NT2/D1 (cell line): ENCODE data around the gene CCDC142.

Experiments
- DNase-seq: peaks from one replicate; pipeline ENCODE4 v3.0.0-alpha.2; 2011; ENCODE audit warnings: low read depth, low spot score
- H3K27me3 ChIP-seq: 2 replicates; pipeline ENCODE4 v1.6.0; 2011; ENCODE audit warnings: mild to moderate bottlenecking; ENCODE audit not compliant: insufficient read length, insufficient read depth
- H3K36me3 ChIP-seq: 2 replicates; pipeline ENCODE4 v1.6.1; 2011; ENCODE audit warnings: mild to moderate bottlenecking, low read length, mixed read lengths; ENCODE audit not compliant: insufficient read depth, insufficient read length
- H3K4me1 ChIP-seq: 2 replicates; pipeline ENCODE4 v1.5.1; 2011; ENCODE audit not compliant: insufficient read depth, insufficient read length
- H3K4me3 ChIP-seq: 2 replicates; pipeline ENCODE4 v1.5.1; 2011; ENCODE audit warnings: low read depth; ENCODE audit not compliant: insufficient read length
- H3K9ac ChIP-seq: 2 replicates; pipeline ENCODE4 v1.6.0; 2011; ENCODE audit warnings: low read depth; ENCODE audit not compliant: insufficient read length
- H3K9me3 ChIP-seq: 2 replicates; pipeline ENCODE4 v1.5.1; 2011; ENCODE audit warnings: mild to moderate bottlenecking, low read length; ENCODE audit not compliant: insufficient read depth
- SUZ12 ChIP-seq: IDR thresholded peaks from 2 replicates; pipeline ENCODE4 v1.6.1; 2011; ENCODE audit not compliant: insufficient read length, insufficient read depth; ENCODE audit errors: extremely low read depth
- YY1 ChIP-seq: IDR thresholded peaks from 2 replicates; pipeline ENCODE4 v1.6.1; 2011; ENCODE audit not compliant: insufficient read length, insufficient read depth
- ZNF274 ChIP-seq: IDR thresholded peaks from 2 replicates; pipeline ENCODE4 v1.6.1; 2011; ENCODE audit warnings: mild to moderate bottlenecking, low read depth, low read length

Gene CCDC142

DNA sequence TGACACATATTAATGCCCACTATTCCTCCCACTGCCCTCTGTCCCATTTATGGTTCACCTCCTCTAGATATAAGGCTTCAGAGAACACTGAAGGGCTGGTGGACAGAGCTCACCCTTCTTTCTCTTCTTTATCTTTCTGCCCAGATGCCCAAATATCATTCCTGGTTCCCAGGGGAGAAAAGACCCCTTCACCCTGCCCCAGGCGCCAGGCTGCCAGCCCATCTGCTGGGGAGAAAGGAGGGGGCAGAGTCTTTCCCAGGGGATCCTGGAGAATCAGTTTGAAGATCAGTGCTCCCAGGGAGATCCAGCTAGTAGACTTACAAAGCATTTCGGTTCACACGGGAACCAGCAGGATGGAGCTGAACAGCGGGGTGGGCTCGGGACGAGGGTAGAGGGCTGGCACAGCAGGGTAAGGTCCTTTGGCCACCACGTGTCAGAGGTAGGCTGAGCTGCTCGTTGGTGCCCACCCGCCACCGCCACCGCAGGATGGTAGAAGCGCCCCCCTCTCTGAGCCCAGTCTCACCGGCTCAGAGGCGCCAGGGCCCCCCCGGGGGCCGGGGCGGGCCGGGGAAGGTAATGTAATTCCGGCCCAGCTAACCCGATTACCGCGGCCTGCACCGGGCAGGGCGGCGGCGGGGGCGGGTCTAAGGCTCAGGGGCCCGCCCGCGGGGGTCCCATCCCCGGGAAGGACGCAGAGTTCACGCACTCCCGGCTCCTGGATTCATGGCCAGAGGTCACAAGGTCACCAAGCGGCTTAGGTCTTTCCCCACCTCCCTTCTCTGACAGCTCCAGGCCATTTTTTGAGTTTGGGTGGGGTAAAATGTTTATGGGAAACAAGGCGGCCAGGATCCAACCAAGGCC is 30.2 kb upstream of the CCDC142 start:
- Histone ChIP-seq H3K4me1 (no peaks in the 10 kb centered on the region), H3K36me3 (no peaks in the 10 kb centered on the region), H3K9ac (peak overlapping the region; percentile 59), H3K9me3 (no peaks in the 10 kb centered on the region), H3K27me3 (peaks cover 66% of the 10 kb centered on the region), H3K4me3 (peak overlapping the region; percentile 39)
- TF ChIP-seq ZNF274 (no peak), YY1 (no peak), SUZ12 (no peak)
- no peak for DNase-seq

DNA sequence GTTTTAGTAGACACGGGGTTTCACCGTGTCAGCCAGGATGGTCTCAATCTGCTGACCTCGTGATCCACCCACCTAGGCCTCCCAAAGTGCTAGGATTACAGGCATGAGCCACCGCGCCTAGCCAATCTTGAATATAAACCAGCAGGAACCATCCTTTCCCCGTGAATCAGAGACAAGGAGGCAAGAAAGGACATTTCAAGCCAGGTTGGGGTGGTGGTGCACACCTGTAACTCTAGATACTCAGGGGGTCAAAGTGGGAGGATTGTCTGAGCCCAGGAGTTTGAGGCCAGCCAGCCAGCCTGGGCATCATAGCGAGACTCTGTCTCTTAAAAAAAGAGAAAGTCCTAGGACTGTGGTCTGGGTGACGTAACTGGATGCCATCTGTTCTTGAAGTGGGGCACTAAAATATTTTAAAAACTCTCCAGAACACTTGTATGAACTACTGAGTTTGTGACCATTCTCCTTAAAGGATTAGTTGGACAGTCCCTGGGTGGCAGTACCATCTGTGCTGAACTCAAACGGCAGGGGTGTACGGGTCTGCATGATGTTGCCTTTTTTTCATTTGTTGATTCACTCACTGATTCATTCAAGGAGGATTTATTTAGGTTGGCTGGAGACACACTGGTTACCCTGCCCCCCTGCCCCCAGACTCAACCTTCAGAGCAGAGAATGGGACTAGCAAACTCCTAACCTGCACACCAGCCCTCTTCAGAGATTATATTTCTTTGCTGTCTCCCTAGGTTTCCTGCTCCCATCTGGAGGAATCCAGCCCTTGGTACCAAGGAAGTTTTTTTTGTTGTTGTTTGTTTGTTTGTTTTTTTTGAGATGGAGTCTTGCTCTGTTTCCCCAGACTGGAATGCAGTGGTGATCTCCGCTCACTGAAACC is 28.5 kb upstream of the CCDC142 start:
- peaks cover 2% of the 10 kb centered on the region for H3K36me3 ChIP-seq
- H3K4me3 ChIP-seq: no peak overlapping the region
- TF ChIP-seq ZNF274 (no peak), YY1 (no peak), SUZ12 (no peak)
- no peak for DNase-seq
- H3K9me3 ChIP-seq: no peaks in the 10 kb centered on the region
- H3K4me1 ChIP-seq: no peaks in the 10 kb centered on the region
- H3K27me3 ChIP-seq: peaks cover 58% of the 10 kb centered on the region
- H3K9ac ChIP-seq: no peak overlapping the region

DNA sequence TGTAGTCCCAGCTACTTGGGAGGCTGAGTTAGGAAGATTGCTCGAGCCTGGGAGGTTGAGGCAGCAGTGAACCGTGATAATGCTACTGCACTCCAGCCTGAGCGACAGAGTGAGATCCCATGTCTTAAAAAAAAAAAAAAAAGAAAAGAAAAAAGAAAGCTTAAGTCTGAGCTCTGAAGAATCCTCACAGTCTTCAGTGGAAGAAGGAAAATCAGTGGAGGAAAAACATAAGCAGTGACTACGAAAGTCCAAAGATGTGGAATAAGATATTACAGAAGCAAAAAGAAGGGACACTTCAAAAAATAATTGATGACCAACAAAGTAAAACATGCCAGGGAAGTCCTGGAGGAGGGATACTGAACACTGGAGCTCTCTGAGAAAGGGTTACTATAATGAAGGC is 27.5 kb upstream of the CCDC142 start:
- TF ChIP-seq YY1 (no peak), SUZ12 (no peak), ZNF274 (no peak)
- DNase-seq: no peak
- Histone ChIP-seq H3K27me3 (peaks cover 47% of the 10 kb centered on the region), H3K4me3 (no peak overlapping the region), H3K9me3 (no peaks in the 10 kb centered on the region), H3K4me1 (peaks cover 7% of the 10 kb centered on the region), H3K9ac (no peak overlapping the region), H3K36me3 (peaks cover 11% of the 10 kb centered on the region)

DNA sequence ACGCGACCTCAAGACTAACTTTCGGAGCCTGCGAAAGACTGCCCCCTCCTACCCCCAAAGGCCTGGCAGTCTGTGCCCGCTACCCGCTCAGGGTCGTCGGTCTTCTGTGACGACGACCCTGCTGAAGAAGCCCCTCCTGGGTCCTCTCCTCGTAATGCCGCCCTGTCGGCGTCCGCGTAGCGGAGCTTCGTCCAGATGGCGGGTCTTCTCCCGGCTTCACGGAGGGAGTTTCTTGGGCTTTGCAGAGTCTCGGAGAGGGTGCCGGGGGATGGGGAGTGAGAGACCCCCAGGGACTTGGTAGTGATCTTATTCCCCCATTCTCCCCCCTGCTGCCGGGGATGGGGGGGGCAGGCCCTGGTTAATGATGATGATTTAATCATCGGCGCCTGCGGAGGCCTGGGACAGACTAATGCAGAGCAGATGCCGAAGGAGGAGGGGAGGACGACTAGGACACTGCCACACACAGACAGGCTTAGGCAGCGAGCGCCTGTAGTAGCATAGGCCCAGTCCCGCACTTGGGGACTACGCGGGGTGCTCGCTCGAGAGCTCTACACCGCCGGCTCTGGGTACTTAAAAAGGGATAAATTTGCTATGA is 25.2 kb upstream of the CCDC142 start:
- peak overlapping the region; percentile 88 for H3K4me3 ChIP-seq
- peak overlapping the region; percentile 99 for H3K9ac ChIP-seq
- H3K27me3 ChIP-seq: peaks cover 38% of the 10 kb centered on the region
- TF ChIP-seq ZNF274: no peak
- no peak for TF ChIP-seq YY1
- TF ChIP-seq SUZ12: no peak
- DNase-seq: no peak
- peaks cover 18% of the 10 kb centered on the region for H3K36me3 ChIP-seq
- H3K4me1 ChIP-seq: peaks cover 7% of the 10 kb centered on the region
- no peaks in the 10 kb centered on the region for H3K9me3 ChIP-seq

DNA sequence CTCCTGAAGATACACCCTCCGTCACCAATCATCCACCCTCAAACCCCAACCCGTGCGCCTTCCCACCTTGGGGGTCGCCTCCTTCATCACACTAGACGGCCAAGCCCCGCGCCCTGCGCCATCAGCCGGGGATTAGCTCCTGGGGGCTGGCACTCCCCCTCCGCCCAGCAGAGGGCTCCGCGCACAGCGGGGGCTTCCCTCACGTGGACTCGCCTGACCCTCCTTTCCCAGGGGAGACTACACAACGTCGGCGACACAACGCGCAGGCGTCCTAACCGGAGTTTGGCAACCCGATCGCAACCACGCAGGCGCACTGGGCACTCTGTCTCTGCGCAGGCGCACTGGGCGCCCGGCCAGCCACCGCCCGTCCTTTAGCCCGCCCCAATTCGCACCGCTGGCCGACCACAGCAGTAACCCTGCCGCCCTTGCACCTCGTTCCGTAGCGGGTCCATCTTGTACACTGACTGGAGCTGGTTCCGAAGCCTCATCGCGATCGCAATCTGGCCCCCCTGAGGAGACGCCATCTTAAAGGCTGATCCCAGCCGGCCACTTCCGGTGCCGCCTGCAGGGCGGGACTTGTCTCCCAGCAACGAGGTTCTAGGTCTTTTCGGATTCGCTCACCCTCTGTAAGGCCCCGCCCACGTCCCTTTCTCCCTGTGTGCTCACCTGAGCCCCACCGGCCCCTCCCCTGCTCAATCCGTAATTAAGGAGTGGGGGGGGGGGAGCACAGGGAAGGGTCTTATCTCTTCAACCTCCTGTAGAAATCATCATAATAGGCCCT is 24.5 kb upstream of the CCDC142 start, which contains the start of gene PCGF1:
PCGF1 (minus strand) TSS at position 551 of the 781 bp plus-strand sequence; CDS start at position 524, 27 bp downstream.
- Histone ChIP-seq H3K4me3 (peak within 1 kb of the TSS; percentile 88), H3K27me3 (peaks cover 39% of the 10 kb centered on the region), H3K36me3 (peaks cover 18% of the 10 kb centered on the region), H3K9me3 (no peaks in the 10 kb centered on the region), H3K9ac (peak within 1 kb of the TSS; percentile 99), H3K4me1 (peaks cover 7% of the 10 kb centered on the region)
- peak; percentile 97 for DNase-seq
- TF ChIP-seq YY1 (peak; percentile 65), ZNF274 (no peak)

DNA sequence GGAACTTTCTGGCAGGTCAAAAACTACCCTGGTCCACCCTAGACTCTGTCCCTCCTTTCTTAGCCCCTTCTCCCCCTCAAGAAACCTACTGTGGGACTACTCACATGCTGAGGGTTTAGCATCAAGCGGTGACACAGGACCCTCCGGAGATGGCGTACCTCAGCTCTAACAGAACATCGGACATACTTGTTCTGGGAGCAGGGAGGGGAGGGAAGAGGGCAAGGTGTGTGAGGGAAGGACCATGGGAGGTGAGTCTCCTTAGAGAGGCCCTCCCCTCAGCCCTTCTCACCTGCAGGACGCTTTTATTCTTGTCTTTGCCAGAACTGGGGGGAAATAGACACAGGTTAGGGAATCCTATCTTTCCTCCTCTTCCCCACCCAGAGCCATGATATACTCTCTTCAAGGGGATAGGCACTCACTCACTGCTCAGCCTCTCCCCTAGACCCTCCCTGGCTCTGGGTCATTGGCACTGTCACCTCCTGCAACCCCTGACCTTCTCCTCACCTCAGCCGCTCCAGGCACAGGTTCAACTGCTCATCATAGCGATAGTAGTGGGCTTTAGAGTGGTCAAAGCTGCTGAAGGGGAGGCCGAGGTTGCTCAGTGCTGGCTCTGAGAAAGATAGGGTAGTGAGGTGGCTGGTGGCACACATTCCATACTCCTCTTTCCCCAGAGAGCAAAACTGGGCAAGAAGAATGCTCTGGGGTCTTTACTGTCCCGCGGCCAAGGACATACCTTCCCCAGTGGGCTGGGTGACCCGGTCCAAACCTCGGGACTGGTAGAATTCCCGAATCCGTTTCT is 22.8 kb upstream of the CCDC142 start:
- H3K4me3 ChIP-seq: no peak overlapping the region
- peaks cover 19% of the 10 kb centered on the region for H3K4me1 ChIP-seq
- H3K27me3 ChIP-seq: peaks cover 42% of the 10 kb centered on the region
- peaks cover 18% of the 10 kb centered on the region for H3K36me3 ChIP-seq
- DNase-seq: no peak
- TF ChIP-seq SUZ12 (no peak), YY1 (no peak), ZNF274 (no peak)
- no peak overlapping the region for H3K9ac ChIP-seq
- H3K9me3 ChIP-seq: no peaks in the 10 kb centered on the region
